Neutrophil (primary cell): ENCODE data around the gene ATP6V0C.
A peak's percentile ranks its signal among the peaks of the same experiment; 100 is the strongest.
"Not testable (repeated sequence)": the region's sequence is repeated elsewhere in the genome, so short reads cannot be mapped to it uniquely, and the experiment has no call there.

Source experiments
- H3K27ac ChIP-seq: fragments of 200-600 bp; sonication (generic); 2 replicates; pipeline ENCODE4 v1.5.1; 2016; ENCODE audit warnings: mild to moderate bottlenecking, moderate library complexity
- H3K27me3 ChIP-seq: fragments of 200-600 bp; sonication (generic); 2 replicates; pipeline ENCODE4 v1.6.0; 2016; ENCODE audit warnings: mild to moderate bottlenecking
- H3K36me3 ChIP-seq: fragments of 200-600 bp; sonication (generic); 2 replicates; pipeline ENCODE4 v1.5.1; 2017
- H3K4me1 ChIP-seq, 2 experiments: fragments of 200-600 bp in 1 of 2; sonication (generic) in 1 of 2; 1 replicate in 1 of 2; 2 replicates in 1 of 2; pipeline versions ENCODE4 v1.5.1 to v1.6.1; 2013 to 2016; ENCODE audit warnings: low read depth in 1 of 2, low read length in 1 of 2, mild to moderate bottlenecking in 1 of 2, moderate library complexity in 1 of 2; ENCODE audit not compliant: control insufficient read depth in 1 of 2, insufficient read depth in 1 of 2
- H3K4me3 ChIP-seq, 2 experiments: fragments of 200-600 bp in 1 of 2; sonication (generic) in 1 of 2; 1 replicate in 1 of 2; 2 replicates in 1 of 2; pipeline ENCODE4 v1.5.1; 2013 to 2016; ENCODE audit warnings: low read depth in 1 of 2, low read length in 1 of 2, mild to moderate bottlenecking in 1 of 2, moderate library complexity in 1 of 2
- H3K9me3 ChIP-seq: fragments of 200-600 bp; sonication (generic); 2 replicates; pipeline ENCODE4 v1.5.1; 2016
- TF ChIP-seq, protein P1 (sequence below): fragments of 200-600 bp; sonication (generic); IDR thresholded peaks from 2 replicates; pipeline ENCODE4 v1.5.1; 2016; ENCODE audit warnings: antibody characterized with exemption

ATP6V0C gene

DNA sequence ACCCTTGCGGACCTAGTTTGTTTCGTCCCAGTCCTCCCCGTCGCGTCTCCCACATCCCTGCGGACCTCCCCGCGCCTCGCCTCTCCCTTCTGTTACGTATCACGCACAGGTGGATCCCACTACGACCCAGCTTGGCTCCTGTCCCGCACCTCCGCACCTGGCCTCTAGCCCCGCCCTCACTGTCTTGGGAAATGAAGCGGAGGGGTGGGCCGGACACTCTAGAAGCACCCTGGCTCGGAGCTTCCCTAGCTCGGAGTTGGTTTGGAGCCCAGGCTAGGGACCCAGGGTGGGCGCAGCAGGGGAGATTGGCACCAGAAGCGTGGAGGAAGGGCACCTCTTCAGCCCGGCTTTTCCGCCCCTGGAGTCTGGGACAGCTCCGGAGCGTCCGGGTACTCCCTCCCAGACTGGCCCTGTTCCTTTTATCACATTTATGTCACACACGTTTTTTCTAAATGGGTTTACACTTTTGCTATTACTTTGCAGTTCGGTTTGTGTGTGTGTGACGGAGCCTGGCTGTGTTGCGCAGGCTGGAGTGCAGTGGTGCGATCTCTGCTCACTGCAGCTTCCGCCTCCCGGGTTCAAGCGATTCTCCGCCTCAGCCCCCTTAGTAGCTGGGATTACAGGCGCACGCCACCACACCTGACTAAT lies 18.9 kb downstream of the ATP6V0C start:
- no peaks in the 10 kb centered on the region for H3K9me3 ChIP-seq
- peak overlapping the region; percentile 97 for H3K27ac ChIP-seq
- peaks cover 33% of the 10 kb centered on the region for H3K36me3 ChIP-seq
- peaks cover 43 to 49% of the 10 kb centered on the region in 2 experiments for H3K4me1 ChIP-seq
- TF ChIP-seq, protein P1, sequence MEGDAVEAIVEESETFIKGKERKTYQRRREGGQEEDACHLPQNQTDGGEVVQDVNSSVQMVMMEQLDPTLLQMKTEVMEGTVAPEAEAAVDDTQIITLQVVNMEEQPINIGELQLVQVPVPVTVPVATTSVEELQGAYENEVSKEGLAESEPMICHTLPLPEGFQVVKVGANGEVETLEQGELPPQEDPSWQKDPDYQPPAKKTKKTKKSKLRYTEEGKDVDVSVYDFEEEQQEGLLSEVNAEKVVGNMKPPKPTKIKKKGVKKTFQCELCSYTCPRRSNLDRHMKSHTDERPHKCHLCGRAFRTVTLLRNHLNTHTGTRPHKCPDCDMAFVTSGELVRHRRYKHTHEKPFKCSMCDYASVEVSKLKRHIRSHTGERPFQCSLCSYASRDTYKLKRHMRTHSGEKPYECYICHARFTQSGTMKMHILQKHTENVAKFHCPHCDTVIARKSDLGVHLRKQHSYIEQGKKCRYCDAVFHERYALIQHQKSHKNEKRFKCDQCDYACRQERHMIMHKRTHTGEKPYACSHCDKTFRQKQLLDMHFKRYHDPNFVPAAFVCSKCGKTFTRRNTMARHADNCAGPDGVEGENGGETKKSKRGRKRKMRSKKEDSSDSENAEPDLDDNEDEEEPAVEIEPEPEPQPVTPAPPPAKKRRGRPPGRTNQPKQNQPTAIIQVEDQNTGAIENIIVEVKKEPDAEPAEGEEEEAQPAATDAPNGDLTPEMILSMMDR = no peak
- H3K27me3 ChIP-seq = no peaks in the 10 kb centered on the region
- peak overlapping the region; percentile 66 to 81 for H3K4me3 ChIP-seq

DNA sequence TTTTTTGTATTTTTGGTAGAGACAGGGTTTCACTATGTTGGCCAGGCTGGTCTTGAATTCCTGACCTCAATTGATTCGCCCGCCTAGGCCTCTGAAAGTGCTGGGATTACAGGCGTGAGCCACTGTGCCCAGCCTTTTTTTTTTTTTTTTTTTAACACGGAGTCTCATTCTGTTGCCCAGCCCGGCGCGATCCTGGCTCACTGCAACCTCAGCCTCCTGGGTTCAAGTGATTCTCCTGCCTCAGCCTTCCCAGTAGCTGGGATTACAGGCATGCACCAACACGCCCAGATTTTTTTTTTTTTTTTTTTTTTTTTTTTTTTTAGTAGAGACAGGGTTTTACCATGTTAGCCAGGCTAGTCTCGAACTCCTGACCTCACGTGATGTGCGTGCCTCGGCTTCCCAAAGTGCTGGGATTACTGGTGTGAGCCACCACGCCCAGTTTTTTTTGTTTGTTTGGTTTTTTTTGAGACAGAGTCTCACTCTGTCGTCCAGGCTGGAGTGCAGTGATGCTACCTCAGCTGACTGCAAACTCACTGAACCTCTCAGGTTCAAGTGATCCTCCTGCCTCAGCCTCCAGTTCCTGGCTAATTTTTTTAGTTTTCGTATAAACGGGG lies 19.5 kb downstream of the ATP6V0C start:
- Histone ChIP-seq H3K4me3 (peak overlapping the region; percentile 66 to 81), H3K4me1 (peaks cover 43 to 49% of the 10 kb centered on the region in 2 experiments), H3K27ac (peak overlapping the region; percentile 97), H3K36me3 (peaks cover 26% of the 10 kb centered on the region)
- not testable (repeated sequence) for H3K9me3 ChIP-seq, H3K27me3 ChIP-seq

DNA sequence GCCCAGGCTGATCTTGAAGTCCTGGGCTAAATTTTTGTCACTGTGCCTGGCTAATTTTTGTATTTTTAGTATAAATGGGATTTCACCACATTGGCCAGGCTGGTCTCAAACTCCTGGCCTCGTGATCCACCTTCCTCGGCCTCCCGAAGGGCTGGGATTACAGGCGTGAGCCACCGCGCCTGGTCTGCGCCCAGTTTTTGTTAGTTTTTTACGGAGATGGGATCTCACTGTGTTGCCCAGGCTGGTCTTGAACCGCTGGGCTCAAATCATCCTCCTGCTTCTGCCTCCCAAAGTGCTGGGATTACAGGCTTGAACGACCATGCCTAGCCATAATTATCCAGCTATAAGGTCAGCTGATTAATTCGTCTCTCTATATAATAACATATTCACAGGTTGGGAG lies 20.2 kb downstream of the ATP6V0C start:
- H3K4me3 ChIP-seq = no peak overlapping the region
- H3K27ac ChIP-seq = peak overlapping the region; percentile 97
- no peaks in the 10 kb centered on the region for H3K9me3 ChIP-seq
- TF ChIP-seq, protein P1 = no peak
- peaks cover 48 to 53% of the 10 kb centered on the region in 2 experiments for H3K4me1 ChIP-seq
- H3K36me3 ChIP-seq = peaks cover 20% of the 10 kb centered on the region
- no peaks in the 10 kb centered on the region for H3K27me3 ChIP-seq

DNA sequence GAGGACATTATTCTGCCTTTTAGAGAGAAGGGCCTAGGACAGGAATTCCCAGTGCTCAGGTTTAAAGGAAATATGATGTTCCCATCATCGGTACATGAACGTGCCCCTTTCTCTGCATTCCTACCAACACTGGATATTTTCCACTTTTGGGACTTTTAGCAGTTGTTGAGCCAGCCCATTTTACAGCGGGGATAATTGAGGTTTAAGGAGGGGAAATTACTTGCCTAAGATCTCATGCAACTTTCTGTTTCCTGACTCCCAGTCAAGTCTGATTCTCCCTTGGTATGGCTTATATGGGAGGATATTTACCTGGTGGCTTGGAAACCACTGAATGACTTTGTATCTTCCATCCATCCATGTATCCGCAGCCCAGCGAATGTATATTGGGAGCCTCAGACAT lies 20.6 kb downstream of the ATP6V0C start:
- Histone ChIP-seq H3K4me1 (peaks cover 52 to 57% of the 10 kb centered on the region in 2 experiments), H3K36me3 (peaks cover 15% of the 10 kb centered on the region)
- not testable (repeated sequence) for H3K4me3 ChIP-seq

DNA sequence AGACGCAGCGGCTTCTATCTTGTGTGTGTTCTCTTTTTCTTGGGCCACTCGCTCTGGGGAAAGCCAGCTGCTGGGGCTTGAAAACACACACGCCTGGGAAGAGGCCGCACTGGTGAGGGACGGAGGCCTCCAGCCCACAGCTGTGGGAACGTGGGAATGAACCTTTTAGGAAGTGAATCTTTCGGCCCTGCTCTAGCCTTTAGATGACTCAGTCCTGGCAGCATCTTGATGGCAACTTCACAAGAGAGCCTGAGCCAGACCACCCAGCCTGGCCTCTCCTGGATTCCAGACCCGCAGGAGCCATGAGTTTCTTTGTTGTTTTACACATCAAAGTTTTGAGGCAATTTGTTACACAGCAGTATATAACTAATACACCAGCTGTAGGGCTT lies 21.9 kb downstream of the ATP6V0C start:
- peaks cover 59% of the 10 kb centered on the region in 2 experiments for H3K4me1 ChIP-seq
- H3K36me3 ChIP-seq = peaks cover 8% of the 10 kb centered on the region
- peak overlapping the region; percentile 96 for H3K27ac ChIP-seq
- H3K4me3 ChIP-seq = no peak overlapping the region
- no peaks in the 10 kb centered on the region for H3K27me3 ChIP-seq
- TF ChIP-seq, protein P1 = no peak
- no peaks in the 10 kb centered on the region for H3K9me3 ChIP-seq

More for the DNA sequence above, 20.6 kb downstream of the ATP6V0C start:
- not testable (repeated sequence) for H3K9me3 ChIP-seq, H3K27ac ChIP-seq, H3K27me3 ChIP-seq

DNA sequence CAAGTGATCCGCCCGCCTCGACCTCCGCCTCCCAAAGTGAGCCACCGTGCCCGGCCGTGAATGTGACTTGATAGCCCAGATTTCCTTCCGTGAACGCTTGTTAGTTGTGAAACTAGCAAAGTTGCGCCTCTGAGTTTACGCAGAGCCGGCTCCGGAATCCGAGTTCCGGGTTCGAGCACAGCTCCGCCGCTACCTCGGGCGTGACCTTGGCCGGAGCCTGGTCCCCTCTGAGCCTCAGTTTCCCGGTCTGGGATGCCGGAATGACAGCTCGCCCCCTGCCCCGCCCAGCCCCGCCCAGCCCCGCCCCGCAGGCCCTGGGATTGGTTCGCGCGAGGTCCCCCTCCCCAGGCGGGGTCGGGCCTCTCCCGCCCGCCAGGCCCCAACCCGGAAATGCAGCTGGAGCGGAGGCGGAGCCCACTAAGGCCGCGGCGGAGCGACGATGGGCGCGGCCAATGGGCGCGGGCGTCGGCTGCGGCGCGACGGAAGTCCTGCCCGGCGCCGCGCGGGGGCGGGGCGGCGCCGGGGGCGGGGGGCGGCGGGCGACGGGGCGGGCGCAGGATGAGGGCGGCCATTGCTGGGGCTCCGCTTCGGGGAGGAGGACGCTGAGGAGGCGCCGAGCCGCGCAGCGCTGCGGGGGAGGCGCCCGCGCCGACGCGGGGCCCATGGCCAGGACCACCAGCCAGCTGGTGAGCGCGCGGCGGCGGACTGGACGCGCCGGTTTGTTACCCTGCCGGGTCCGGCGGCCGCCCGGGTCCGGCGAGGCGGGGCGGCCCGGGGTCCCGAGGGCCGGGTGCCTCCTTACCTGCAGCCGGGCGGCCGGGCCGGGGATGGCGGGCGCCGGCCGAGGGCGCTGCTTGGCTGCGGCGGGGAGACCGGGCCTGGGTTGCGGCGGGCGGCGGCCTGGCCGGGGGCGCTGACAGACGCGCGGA lies 24.0 kb downstream of the ATP6V0C start, which contains the start of gene PDPK1:
TSS of gene PDPK1 (plus strand) at position 571 of the 929 bp plus-strand sequence. CDS start at position 663, 92 bp downstream.
- TF ChIP-seq, protein P1 = peak; percentile 20
- peak within 1 kb of the TSS; percentile 96 for H3K27ac ChIP-seq
- no peaks in the 10 kb centered on the region for H3K27me3 ChIP-seq
- H3K9me3 ChIP-seq = no peaks in the 10 kb centered on the region
- peak within 1 kb of the TSS; percentile 77 to 86 for H3K4me3 ChIP-seq
- H3K36me3 ChIP-seq = peaks cover 6% of the 10 kb centered on the region
- H3K4me1 ChIP-seq = peaks cover 63 to 64% of the 10 kb centered on the region in 2 experiments

DNA sequence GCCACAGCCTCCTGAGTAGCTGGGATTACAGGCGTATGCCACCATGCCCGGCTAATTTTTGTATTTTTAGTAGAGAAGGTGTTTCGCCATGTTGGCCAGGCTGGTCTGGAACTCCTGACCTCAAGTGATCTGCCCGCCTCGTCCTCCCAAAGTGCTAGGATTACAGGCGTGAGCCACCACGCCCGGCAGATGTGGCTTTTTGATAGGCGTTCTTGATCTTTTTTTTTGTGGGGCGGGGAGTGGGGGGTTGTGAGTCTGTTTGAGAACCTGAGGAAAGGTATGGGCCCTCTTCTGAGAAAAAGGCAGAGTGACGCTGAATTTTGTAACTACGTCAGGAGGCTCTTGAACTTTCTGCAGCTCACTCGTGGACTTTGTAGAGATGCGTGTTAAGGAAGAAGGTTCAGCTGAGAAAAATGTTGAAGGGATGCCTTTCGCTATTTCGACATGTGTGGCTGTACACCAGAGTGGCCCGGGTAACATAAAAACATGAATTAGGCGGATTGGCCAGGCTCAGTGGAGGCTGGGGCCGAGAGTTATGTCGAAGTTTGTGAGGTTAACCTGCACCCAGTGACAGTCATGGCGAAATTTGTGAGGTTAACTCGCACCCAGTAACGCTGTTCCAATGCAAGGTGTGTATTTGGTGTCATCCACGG lies 25.6 kb downstream of the ATP6V0C start:
- peaks cover 57% of the 10 kb centered on the region in 2 experiments for H3K4me1 ChIP-seq
- H3K36me3 ChIP-seq, H3K27me3 ChIP-seq, H3K9me3 ChIP-seq: not testable (repeated sequence)
- peak overlapping the region; percentile 96 for H3K27ac ChIP-seq
- peak overlapping the region; percentile 63 to 77 for H3K4me3 ChIP-seq

DNA sequence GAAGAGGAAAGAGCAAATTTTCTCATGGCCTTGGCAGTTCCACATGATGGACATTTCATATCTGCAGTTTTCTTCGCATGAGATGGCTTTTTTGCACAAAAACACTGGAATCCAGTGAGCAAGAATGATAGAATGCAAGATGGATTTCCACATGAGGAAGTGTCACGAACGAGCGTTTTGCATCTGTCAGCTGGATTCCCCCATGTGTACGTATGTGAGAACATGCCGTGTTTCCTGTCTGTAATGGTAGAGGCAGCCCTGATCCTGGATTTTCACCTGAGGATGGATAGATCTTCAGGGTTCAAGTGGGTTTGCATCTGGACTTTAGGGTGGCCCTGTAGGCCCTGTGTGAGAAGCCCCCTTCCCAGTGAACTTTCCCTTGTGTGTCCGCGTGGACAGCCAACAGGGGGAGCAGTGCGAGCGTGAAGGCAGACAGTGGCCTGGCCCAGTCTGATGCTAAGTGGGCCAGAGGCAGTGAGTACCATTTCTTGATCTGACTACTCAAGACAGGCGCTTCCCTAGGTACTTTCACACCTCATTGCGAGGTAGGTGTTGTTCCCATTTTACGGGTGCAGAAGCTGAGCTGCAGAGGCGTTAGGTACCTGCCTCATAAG lies 26.2 kb downstream of the ATP6V0C start:
- Histone ChIP-seq H3K27ac (peak overlapping the region; percentile 96), H3K4me3 (peak overlapping the region; percentile 7 to 63), H3K4me1 (peaks cover 57% of the 10 kb centered on the region in 2 experiments)
- not testable (repeated sequence) for H3K36me3 ChIP-seq, H3K9me3 ChIP-seq, H3K27me3 ChIP-seq
